Mesenchymal stem cell (in vitro differentiated cells and primary cell): ENCODE measurements around the gene ANO10.

Experiments
- DNase-seq: peaks from one replicate; pipeline ENCODE4 v3.0.0-alpha.2; 2013
- H2AFZ ChIP-seq: one replicate; pipeline ENCODE4 v1.6.1; 2013; ENCODE audit warnings: low read depth, mild to moderate bottlenecking, control low read depth, inconsistent platforms, low read length, moderate library complexity
- H2AK5ac ChIP-seq: 2 replicates; pipeline ENCODE4 v1.6.1; 2013; ENCODE audit warnings: low read length, moderate library complexity, mild to moderate bottlenecking, inconsistent platforms; ENCODE audit not compliant: severe bottlenecking
- H2BK120ac ChIP-seq: one replicate; pipeline ENCODE4 v1.6.1; 2013; ENCODE audit warnings: low read depth, mild to moderate bottlenecking, inconsistent platforms, low read length, moderate library complexity
- H2BK12ac ChIP-seq, 2 experiments: one replicate each; pipeline ENCODE4 v1.6.1; 2013; ENCODE audit warnings: inconsistent platforms in 2 of 2, low read length in 2 of 2, mild to moderate bottlenecking in 2 of 2, moderate library complexity in 2 of 2, control low read depth in 1 of 2
- H2BK15ac ChIP-seq: one replicate; pipeline ENCODE4 v1.6.1; 2013; ENCODE audit warnings: mild to moderate bottlenecking, low read depth, inconsistent platforms; ENCODE audit not compliant: poor library complexity, severe bottlenecking
- H2BK5ac ChIP-seq: 2 replicates; pipeline ENCODE4 v1.6.1; 2013; ENCODE audit warnings: low read depth, mild to moderate bottlenecking, low read length, control low read depth, inconsistent platforms; ENCODE audit not compliant: poor library complexity, severe bottlenecking
- H3K14ac ChIP-seq, 2 experiments: one replicate each; pipeline ENCODE4 v1.6.1; 2013; ENCODE audit warnings: inconsistent platforms in 2 of 2, low read length in 2 of 2, control low read depth in 1 of 2, mild to moderate bottlenecking in 1 of 2, moderate library complexity in 1 of 2
- H3K18ac ChIP-seq, 2 experiments: one replicate each; pipeline ENCODE4 v1.6.1; 2013; ENCODE audit warnings: inconsistent platforms in 2 of 2, low read length in 2 of 2, control low read depth in 1 of 2, low read depth in 1 of 2, mild to moderate bottlenecking in 1 of 2
- H3K23ac ChIP-seq, 2 experiments: one replicate each; pipeline ENCODE4 v1.6.1; 2013; ENCODE audit warnings: inconsistent platforms in 2 of 2, low read length in 2 of 2, mild to moderate bottlenecking in 2 of 2, moderate library complexity in 2 of 2, control low read depth in 1 of 2
- H3K27ac ChIP-seq: 2 replicates; pipeline ENCODE4 v1.5.1; 2013; ENCODE audit warnings: mild to moderate bottlenecking, moderate library complexity, low read length, control low read depth, inconsistent platforms; ENCODE audit not compliant: poor library complexity, severe bottlenecking
- H3K27me3 ChIP-seq, 2 experiments: 2 replicates each; pipeline versions ENCODE4 v1.6.1 to v1.7.0; 2013; ENCODE audit warnings: low read length in 2 of 2, mild to moderate bottlenecking in 2 of 2, moderate library complexity in 2 of 2, control low read depth in 1 of 2, inconsistent platforms in 1 of 2; ENCODE audit not compliant: control insufficient read depth in 1 of 2, insufficient read depth in 1 of 2
- H3K36me3 ChIP-seq, 2 experiments: 2 replicates each; pipeline versions ENCODE4 v1.6.1 to v1.7.0; 2013; ENCODE audit warnings: low read length in 2 of 2, control low read depth in 1 of 2, inconsistent platforms in 1 of 2, low read depth in 1 of 2, mild to moderate bottlenecking in 1 of 2; ENCODE audit not compliant: insufficient read depth in 2 of 2, control insufficient read depth in 1 of 2
- H3K4ac ChIP-seq, 2 experiments: one replicate each; pipeline ENCODE4 v1.6.1; 2013; ENCODE audit warnings: inconsistent platforms in 2 of 2, low read length in 2 of 2, mild to moderate bottlenecking in 2 of 2, moderate library complexity in 2 of 2, control low read depth in 1 of 2, low read depth in 1 of 2
- H3K4me1 ChIP-seq: 2 replicates; pipeline ENCODE4 v1.6.1; 2013; ENCODE audit warnings: low read depth, low read length, control low read depth; ENCODE audit not compliant: control insufficient read depth, insufficient read depth
- H3K4me2 ChIP-seq: 2 replicates; pipeline ENCODE4 v1.6.1; 2013; ENCODE audit warnings: low read length, mild to moderate bottlenecking, inconsistent platforms; ENCODE audit not compliant: poor library complexity, severe bottlenecking
- H3K4me3 ChIP-seq, 2 experiments: 2 replicates each; pipeline versions ENCODE4 v1.5.1 to v1.7.0; 2013; ENCODE audit warnings: low read length in 2 of 2, mild to moderate bottlenecking in 2 of 2, control low read depth in 1 of 2, low read depth in 1 of 2; ENCODE audit not compliant: insufficient read depth in 1 of 2
- H3K79me1 ChIP-seq: replicated peaks from 2 replicates; pipeline ENCODE4 v1.6.1; 2013; ENCODE audit warnings: mild to moderate bottlenecking, control low read depth, low read length, inconsistent platforms; ENCODE audit not compliant: poor library complexity, severe bottlenecking
- H3K9ac ChIP-seq: 2 replicates; pipeline ENCODE4 v1.7.0; 2013; ENCODE audit warnings: mild to moderate bottlenecking, low read length, moderate library complexity
- H3K9me3 ChIP-seq: 2 replicates; pipeline ENCODE4 v1.7.0; 2013; ENCODE audit warnings: mild to moderate bottlenecking, low read length; ENCODE audit not compliant: control insufficient read depth
- H4K8ac ChIP-seq: one replicate; pipeline ENCODE4 v1.6.1; 2013; ENCODE audit warnings: inconsistent platforms, mild to moderate bottlenecking, low read length, moderate library complexity
- H4K91ac ChIP-seq: one replicate; pipeline ENCODE4 v1.6.1; 2013; ENCODE audit warnings: mild to moderate bottlenecking, low read length, inconsistent platforms
- WGBS: methylation state at CpG from one replicate; pipeline ENCODE4 v1.1.7; 2013; ENCODE audit warnings: mixed read lengths; 5-methylcytosine and 5-hydroxymethylcytosine counted together

The ANO10 gene

DNA sequence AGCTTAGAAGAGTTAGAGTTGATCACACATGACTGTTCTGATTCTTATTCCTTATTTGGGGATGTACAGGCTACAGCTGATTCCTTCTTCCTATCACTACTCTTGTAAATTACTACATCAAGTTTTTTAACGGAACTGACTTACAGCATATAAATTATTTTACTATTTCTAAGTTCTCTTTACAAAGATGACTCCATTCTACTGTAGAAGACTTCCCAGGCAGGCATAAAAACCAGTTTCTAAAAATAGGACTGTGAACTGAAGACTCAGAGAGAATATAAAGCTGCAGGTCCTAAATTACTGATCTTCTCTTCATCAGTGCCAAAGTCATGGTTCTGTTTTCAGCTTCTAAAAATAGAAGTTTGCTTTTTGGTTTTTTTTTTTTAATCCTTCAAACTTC, 38.9 kb downstream of the ANO10 start:
- Histone ChIP-seq H2BK5ac (no peak overlapping the region), H2AK5ac (no peak overlapping the region), H3K23ac (no peak overlapping the region), H3K4me3 (no peak overlapping the region), H2BK120ac (no peak overlapping the region), H4K8ac (no peak overlapping the region), H3K14ac (no peak overlapping the region), H4K91ac (no peak overlapping the region), H3K79me1 (peaks cover 12% of the 10 kb centered on the region), H3K4me2 (no peak overlapping the region), H3K9me3 (no peaks in the 10 kb centered on the region), H2BK15ac (no peak overlapping the region), H3K4ac (no peak overlapping the region), H2AFZ (no peak overlapping the region), H3K27ac (no peak overlapping the region), H3K36me3 (no peaks in the 10 kb centered on the region), H3K4me1 (peaks cover 6% of the 10 kb centered on the region), H3K27me3 (no peaks in the 10 kb centered on the region), H3K9ac (no peak overlapping the region), H2BK12ac (no peak overlapping the region), H3K18ac (no peak overlapping the region)
- no peak for DNase-seq
- 100% methylated on average over 1 of the region's 1 CpG for WGBS

DNA sequence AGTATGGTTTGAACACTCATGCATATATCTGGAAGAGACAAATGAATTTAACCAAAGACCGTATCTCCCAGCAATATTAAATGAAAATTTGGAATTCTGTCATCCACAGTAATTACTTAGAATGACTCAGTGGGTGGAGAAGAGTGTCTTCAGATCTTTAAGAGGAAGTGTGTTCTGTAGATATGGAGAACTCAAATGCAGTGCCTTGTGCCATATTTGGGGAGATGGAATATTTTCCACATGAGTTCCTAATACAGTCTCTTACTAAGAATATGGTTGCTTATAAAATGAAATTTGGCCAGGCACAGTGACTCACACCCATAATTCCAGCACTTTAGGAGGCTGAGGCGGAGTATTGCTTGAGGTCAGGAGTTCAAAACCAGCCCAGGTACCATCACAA, 40.5 kb downstream of the ANO10 start:
- H4K8ac ChIP-seq, result no peak overlapping the region
- H3K4me2 ChIP-seq, result no peak overlapping the region
- H2BK5ac ChIP-seq, result no peak overlapping the region
- no peak overlapping the region for H3K27ac ChIP-seq
- DNase-seq, result no peak
- no peak overlapping the region for H2BK120ac ChIP-seq
- WGBS, result no CpG with 5 or more reads among the region's 2 CpGs
- peaks cover 5 to 8% of the 10 kb centered on the region in 2 experiments for H3K36me3 ChIP-seq
- H2AK5ac ChIP-seq, result no peak overlapping the region
- H3K79me1 ChIP-seq, result peaks cover 10% of the 10 kb centered on the region
- H3K14ac ChIP-seq, result no peak overlapping the region
- no peak overlapping the region for H3K23ac ChIP-seq
- H2BK15ac ChIP-seq, result no peak overlapping the region
- no peak overlapping the region for H3K4ac ChIP-seq
- peaks cover 6% of the 10 kb centered on the region for H3K4me1 ChIP-seq
- H3K4me3 ChIP-seq, result no peak overlapping the region
- no peaks in the 10 kb centered on the region for H3K27me3 ChIP-seq
- H3K18ac ChIP-seq, result no peak overlapping the region
- no peaks in the 10 kb centered on the region for H3K9me3 ChIP-seq
- no peak overlapping the region for H4K91ac ChIP-seq
- H3K9ac ChIP-seq, result no peak overlapping the region
- no peak overlapping the region for H2BK12ac ChIP-seq
- no peak overlapping the region for H2AFZ ChIP-seq

DNA sequence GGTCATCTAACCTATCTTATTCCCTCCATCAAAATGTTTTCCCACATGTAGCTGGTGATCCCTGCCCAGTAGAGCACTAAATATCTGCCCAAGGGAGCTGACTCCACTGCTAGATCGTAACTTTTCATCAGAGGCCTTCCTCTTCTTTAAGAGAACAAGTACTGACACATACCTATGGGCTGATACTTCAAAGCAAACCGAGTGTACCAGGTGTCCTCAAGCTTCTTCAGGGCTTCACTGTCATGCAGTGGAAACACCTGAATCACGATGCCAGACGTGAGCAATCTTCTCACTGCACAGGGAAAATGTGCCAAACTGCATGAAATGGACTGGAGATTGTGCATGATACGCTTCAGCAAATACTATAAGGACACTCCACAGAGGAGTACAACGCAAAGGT, 41.6 kb downstream of the ANO10 start:
- no peak overlapping the region for H2AK5ac ChIP-seq
- H4K8ac ChIP-seq, result no peak overlapping the region
- 92% methylated on average over 5 of the region's 6 CpGs for WGBS

DNA sequence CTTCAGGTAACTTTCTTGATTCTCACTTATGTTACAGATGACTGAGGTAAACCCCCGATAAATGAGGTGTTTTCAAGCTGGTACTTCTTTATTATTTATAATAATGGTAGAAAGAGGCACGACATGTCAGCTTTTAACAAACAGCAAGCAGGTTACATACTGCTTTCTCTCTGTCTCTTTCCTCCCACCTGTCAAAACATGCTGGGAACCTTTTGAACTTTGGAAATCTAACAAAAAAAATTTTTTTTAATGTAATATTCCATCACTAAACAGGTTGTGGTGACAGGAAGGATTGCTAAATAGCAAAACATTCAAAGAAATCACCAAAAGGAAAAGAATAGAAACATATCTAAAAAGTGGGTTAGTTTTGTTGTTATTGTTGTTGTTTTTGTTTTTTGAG, 48.2 kb downstream of the ANO10 start:
- no peak overlapping the region for H2AK5ac ChIP-seq
- no peak overlapping the region for H2BK15ac ChIP-seq
- no peak overlapping the region for H3K4ac ChIP-seq
- peaks cover 11% of the 10 kb centered on the region for H3K79me1 ChIP-seq
- H3K23ac ChIP-seq, result no peak overlapping the region
- no peak overlapping the region for H4K8ac ChIP-seq
- no peak overlapping the region for H3K4me2 ChIP-seq
- no peak overlapping the region for H2AFZ ChIP-seq
- no peak overlapping the region for H3K18ac ChIP-seq
- no peak overlapping the region for H3K9ac ChIP-seq
- peaks cover 5 to 18% of the 10 kb centered on the region in 2 experiments for H3K36me3 ChIP-seq
- H2BK12ac ChIP-seq, result no peak overlapping the region
- WGBS, result no CpG with 5 or more reads among the region's 2 CpGs
- H3K27me3 ChIP-seq, result no peaks in the 10 kb centered on the region
- H2BK120ac ChIP-seq, result no peak overlapping the region
- H2BK5ac ChIP-seq, result no peak overlapping the region
- H3K14ac ChIP-seq, result no peak overlapping the region
- no peak overlapping the region for H3K4me3 ChIP-seq
- no peak for DNase-seq
- H3K27ac ChIP-seq, result no peak overlapping the region
- no peaks in the 10 kb centered on the region for H3K9me3 ChIP-seq
- H3K4me1 ChIP-seq, result no peaks in the 10 kb centered on the region
- no peak overlapping the region for H4K91ac ChIP-seq

More for the DNA sequence above, 41.6 kb downstream of the ANO10 start:
- no peak for DNase-seq
- peaks cover 5% of the 10 kb centered on the region for H3K79me1 ChIP-seq
- H3K36me3 ChIP-seq, result peaks cover 5 to 14% of the 10 kb centered on the region in 2 experiments
- no peak overlapping the region for H3K23ac ChIP-seq
- no peak overlapping the region for H3K18ac ChIP-seq
- H3K4me1 ChIP-seq, result peaks cover 4% of the 10 kb centered on the region
- H3K14ac ChIP-seq, result no peak overlapping the region
- H2BK120ac ChIP-seq, result no peak overlapping the region
- H3K9me3 ChIP-seq, result no peaks in the 10 kb centered on the region
- no peak overlapping the region for H2BK5ac ChIP-seq
- H3K9ac ChIP-seq, result no peak overlapping the region
- no peaks in the 10 kb centered on the region for H3K27me3 ChIP-seq
- no peak overlapping the region for H3K4me3 ChIP-seq
- no peak overlapping the region for H3K4ac ChIP-seq
- no peak overlapping the region for H2BK12ac ChIP-seq
- no peak overlapping the region for H2AFZ ChIP-seq
- no peak overlapping the region for H2BK15ac ChIP-seq
- no peak overlapping the region for H3K4me2 ChIP-seq
- H3K27ac ChIP-seq, result no peak overlapping the region
- H4K91ac ChIP-seq, result no peak overlapping the region
